ENCODE measurements around the gene TPM4.
"Not testable (repeated sequence)": the region's sequence is repeated elsewhere in the genome, so short reads cannot be mapped to it uniquely, and the experiment has no call there.

Gene TPM4

DNA sequence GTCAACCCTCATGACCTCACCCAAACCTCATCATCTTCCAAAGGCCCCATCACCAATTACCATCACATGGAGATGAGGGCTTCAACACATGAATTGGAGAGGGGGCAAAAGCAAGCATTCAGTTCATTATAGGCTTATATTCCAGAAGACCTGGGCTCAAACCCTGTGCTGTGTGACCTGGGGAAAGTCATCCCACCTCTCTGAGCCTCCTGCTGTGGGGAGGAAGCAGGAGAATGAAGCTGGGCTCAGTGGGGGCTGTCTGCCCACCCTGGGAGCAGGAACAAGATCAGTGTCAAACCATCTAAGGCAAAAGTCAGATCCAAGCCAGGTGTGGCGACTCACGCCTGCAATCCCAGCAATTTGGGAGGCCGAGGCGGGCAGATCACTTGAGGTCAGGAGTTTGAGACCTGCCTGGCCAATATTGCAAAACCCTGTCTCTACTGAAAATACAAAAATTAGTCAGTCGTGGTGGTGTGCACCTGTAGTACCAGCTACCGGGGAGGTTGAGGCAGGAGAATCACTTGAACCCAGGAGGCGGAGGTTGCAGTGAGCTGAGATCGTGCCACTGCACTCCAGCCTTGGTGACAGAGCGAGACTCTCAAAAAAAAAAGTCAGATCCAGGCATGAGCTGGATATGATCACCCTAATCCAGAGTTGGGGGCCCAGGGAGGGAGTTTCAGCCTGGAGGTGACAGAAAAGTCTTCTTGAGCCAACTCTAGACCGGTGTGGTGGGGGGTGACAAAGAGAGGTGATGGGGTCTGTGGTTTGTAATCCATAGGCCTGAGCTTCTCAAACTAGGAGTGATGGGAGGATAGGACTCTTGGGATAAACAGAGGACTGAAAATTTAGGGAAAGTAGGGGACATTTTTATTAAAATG lies 1.6 kb upstream of the TPM4 start:
- peak overlapping the region; percentile 86 for H3K4me3 Mint-ChIP-seq
- peaks cover 23% of the 10 kb centered on the region for H3K36me3 Mint-ChIP-seq (ENCODE audit: low read depth)
- H3K27ac Mint-ChIP-seq = peak overlapping the region; percentile 87
- H3K9me3 Mint-ChIP-seq = no peaks in the 10 kb centered on the region
- peaks cover 56% of the 10 kb centered on the region for H3K4me1 Mint-ChIP-seq (ENCODE audit: low read depth)
- H3K27me3 Mint-ChIP-seq = no peaks in the 10 kb centered on the region

DNA sequence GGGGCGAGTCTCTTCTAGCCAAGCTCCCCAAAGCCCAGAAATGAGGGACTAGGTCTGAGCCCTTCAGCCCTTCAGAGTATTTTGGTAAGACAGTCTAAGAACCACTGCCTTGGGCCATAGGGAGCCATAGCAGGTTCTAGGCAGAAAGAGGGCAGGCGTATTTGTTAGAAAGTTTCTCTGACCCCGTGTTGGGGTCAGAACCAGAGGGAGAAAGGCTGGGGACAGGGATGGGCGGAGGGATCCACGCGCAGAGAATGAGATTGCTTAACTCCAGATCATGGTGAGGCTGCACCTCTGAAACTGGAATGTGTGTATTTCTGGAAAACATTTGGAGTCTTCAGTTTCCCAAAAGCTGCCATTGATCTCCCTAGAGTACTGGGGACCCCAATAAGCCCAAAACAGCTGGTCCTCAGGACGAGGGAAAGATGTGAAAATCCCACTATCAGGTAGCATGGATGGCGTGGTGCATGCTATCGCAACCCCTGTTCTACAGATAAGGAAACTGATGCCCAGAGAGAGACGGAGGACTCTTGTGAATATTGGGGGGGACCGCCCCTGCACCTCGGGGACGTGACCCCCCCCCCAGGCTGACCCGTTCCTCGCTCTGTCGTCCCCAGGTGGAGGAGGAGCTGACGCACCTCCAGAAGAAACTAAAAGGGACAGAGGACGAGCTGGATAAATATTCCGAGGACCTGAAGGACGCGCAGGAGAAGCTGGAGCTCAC lies 703 bp upstream of the TPM4 start:
- H3K9me3 Mint-ChIP-seq = no peaks in the 10 kb centered on the region
- H3K4me3 Mint-ChIP-seq = peak overlapping the region; percentile 86
- peaks cover 64% of the 10 kb centered on the region for H3K4me1 Mint-ChIP-seq (ENCODE audit: low read depth)
- H3K27ac Mint-ChIP-seq = peak overlapping the region; percentile 87
- peaks cover 30% of the 10 kb centered on the region for H3K36me3 Mint-ChIP-seq (ENCODE audit: low read depth)
- H3K27me3 Mint-ChIP-seq = no peaks in the 10 kb centered on the region

DNA sequence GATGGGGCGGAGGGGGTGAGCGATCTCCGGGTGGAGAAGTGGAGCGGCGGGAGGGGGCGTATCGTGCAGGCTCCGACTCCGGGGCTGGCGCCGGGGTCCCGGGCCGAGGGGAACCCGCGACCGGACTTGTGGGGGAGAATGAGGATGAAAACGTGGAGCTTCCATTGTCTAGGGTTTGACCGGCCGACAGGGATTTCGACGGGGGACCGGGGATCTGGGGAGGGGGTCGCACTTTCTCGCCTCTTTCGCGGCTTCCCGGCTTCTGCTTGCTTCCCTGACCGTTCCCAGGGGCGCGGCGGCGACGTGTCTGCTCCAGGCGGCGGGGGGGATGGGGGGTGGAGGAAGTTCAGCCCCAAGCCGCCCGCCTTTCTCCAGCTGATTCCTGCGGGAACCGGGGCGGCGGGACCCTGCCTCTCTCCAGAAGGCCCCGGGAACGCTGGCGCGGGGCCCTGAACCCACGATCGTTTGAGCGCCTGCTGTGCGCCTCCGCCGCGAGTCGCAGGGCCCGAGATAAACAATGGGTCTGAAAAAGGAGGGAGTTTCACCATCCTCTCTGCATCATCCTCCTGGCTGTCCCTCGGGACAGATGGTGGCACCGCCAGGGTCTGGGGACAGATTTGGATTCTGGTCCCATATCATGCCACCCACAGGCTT lies 790 bp downstream of the TPM4 start:
- Mint-ChIP-seq H3K4me1 (ENCODE audit: low read depth) (peaks cover 77% of the 10 kb centered on the region), H3K27me3 (no peaks in the 10 kb centered on the region), H3K4me3 (peak overlapping the region; percentile 87), H3K27ac (peak overlapping the region; percentile 97), H3K36me3 (ENCODE audit: low read depth) (peaks cover 45% of the 10 kb centered on the region), H3K9me3 (no peaks in the 10 kb centered on the region)

DNA sequence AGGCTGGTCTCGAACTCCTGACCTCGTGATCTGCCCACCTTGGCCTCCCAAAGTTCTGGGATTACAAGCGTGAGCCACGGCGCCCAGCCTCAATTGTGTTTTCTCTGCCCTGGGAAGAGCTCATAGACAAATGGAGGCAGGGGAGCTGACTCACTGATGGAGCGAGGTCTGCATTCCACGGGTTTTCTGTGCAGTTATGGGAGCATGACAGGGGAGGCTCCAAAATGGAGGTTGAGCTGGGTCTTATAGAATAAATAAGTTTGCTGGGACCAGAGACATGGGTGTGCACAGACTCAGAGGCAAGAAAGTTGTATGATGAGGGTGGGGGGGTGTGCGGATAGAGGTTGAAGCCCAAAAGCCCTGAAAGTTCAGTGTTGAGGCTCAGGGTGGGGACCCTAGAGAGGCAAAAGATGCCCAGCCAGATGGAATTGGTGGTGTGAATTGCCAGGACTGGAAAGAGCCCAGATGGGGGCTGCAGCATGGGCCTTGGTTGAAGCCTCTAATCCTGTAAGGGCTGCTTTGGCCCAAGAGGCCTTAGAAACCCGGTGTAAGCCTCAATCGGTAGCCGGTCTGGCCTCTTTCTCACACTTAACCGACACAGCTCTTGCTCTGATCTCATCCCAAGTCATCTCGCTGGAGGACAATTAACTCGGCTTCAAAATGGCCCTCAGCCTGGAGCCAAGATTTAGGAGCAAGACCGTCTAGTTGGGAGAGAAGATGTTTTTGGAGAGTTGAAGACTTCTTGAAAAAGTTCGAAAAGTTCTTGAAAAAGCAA lies 1.9 kb downstream of the TPM4 start:
- peak overlapping the region; percentile 87 for H3K4me3 Mint-ChIP-seq
- peaks cover 77% of the 10 kb centered on the region for H3K4me1 Mint-ChIP-seq (ENCODE audit: low read depth)
- no peaks in the 10 kb centered on the region for H3K27me3 Mint-ChIP-seq
- peak overlapping the region; percentile 97 for H3K27ac Mint-ChIP-seq
- peaks cover 56% of the 10 kb centered on the region for H3K36me3 Mint-ChIP-seq (ENCODE audit: low read depth)
- no peaks in the 10 kb centered on the region for H3K9me3 Mint-ChIP-seq

DNA sequence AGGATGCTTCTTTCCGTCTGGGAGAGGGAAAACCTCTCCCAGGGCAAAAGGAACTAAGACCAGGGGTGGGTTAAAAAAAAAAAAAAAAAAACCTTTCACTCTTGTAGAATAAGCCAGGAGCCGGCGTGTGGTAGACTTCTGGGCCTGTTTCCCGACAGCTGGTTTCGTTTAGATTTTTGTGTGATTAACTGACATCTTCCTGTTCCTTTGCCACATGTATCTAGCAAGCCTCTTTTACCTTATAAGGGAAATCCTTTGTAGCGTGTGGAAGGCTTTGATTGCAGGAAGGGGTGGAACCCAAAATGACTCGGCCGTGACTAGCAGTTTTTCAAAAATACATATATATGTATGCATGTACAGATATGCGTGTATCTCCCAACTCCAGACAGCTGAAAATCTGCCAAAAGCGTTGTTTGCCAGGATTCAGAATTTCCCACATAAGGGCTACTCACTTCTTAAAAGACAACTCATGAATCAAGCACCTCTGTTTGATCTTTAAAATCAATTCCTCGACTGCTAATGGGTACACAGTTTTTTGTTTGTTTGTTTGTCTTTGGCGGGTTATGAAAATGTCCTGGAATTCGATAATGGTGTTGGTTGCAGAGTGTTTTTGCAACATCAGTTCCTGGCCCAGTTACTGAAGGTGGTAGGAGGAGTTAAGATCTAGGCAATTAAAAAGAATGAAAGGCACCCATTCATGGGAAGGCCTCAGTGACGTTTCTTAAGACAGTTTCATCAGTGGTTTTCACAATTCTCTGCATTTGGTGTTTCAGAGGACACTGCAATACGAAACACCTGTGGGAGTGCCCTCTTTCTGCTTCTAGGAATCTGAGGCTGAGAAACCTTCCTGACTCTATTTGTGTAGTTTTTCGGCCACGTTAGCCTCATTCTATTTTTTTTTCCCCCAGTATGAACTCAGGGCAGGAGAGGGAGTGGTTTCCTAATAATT lies 2.7 kb downstream of the TPM4 start:
- Mint-ChIP-seq H3K4me1 (ENCODE audit: low read depth) (peaks cover 79% of the 10 kb centered on the region), H3K4me3 (peak overlapping the region; percentile 87), H3K27me3 (no peaks in the 10 kb centered on the region), H3K9me3 (no peaks in the 10 kb centered on the region), H3K36me3 (ENCODE audit: low read depth) (peaks cover 61% of the 10 kb centered on the region), H3K27ac (peak overlapping the region; percentile 97)

DNA sequence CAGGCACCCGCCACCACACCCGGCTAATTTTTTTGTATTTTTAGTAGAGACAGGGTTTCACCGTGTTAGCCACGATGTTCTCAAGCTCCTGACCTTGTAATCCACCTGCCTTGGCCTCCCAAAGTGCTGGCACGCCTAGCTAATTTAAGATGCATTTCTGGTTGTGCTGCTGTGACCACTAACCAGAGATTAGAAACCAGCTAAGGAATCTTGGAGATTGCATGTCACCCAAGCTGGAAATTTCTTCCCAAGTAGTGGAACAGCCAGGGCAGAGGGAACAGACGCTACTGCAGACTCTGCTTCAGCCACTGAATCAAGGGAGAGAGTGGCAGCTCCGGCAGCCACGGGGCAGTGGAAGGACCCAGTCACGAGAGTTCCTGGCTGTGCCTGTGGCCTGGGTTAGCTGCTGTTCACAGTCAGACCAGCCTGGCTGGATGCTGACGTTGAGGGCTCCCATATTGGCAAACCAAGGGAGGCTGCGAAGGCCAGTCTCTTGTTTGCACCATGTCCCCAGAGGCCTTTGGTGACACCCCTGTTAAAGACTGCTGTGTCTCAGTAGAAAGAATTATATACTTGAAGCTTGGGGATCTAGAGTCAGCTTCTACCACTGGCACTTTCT lies 7.9 kb downstream of the TPM4 start:
- no peaks in the 10 kb centered on the region for H3K9me3 Mint-ChIP-seq
- H3K27ac Mint-ChIP-seq = no peak overlapping the region
- H3K36me3 Mint-ChIP-seq (ENCODE audit: low read depth) = peaks cover 82% of the 10 kb centered on the region
- no peak overlapping the region for H3K4me3 Mint-ChIP-seq
- H3K4me1 Mint-ChIP-seq (ENCODE audit: low read depth) = peaks cover 87% of the 10 kb centered on the region
- no peaks in the 10 kb centered on the region for H3K27me3 Mint-ChIP-seq

DNA sequence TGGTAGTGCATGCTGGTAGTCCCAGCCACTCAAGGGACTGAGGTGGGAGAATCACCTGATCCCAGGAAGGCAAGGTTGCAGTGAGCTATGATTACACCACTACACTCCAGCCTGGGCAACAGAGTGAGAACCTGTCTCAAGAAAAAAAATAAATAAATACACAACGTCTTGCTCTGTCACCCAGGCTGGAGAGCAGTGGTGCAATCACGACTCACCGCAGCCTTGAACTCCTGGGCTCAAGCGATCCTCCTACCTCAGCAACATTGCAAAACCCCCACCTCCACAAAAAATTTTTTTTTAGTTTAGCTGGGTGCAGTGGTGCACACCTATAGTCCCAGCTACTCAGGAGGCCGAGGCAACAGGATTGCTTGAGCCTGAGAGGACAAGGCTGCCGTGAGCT lies 8.8 kb downstream of the TPM4 start:
- H3K36me3 Mint-ChIP-seq (ENCODE audit: low read depth) = peaks cover 84% of the 10 kb centered on the region
- no peaks in the 10 kb centered on the region for H3K27me3 Mint-ChIP-seq
- peak overlapping the region; percentile 81 for H3K27ac Mint-ChIP-seq
- H3K9me3 Mint-ChIP-seq = no peaks in the 10 kb centered on the region
- H3K4me3 Mint-ChIP-seq = peak overlapping the region; percentile 72
- peaks cover 79% of the 10 kb centered on the region for H3K4me1 Mint-ChIP-seq (ENCODE audit: low read depth)

DNA sequence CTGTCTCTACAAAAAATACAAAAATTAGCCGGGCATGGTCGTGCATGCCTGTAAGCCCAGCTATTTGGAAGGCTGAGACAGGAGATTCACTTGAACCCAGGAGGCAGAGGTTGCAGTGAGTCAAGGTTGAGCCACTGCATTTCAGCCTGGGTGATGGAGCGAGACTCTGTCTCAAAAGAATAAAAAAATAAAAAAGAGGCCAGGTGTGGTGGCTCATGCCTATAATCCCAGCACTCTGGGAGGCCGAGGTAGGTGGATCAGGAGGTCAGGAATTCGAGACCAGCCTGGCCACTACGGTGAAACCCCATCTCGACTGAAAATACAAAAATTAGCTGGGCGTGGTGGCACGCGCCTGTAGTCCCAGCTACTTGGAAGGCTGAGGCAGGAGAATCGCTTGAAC lies 11.1 kb downstream of the TPM4 start:
- H3K4me3 Mint-ChIP-seq, H3K9me3 Mint-ChIP-seq, H3K27me3 Mint-ChIP-seq, H3K27ac Mint-ChIP-seq: not testable (repeated sequence)
- peaks cover 79% of the 10 kb centered on the region for H3K36me3 Mint-ChIP-seq (ENCODE audit: low read depth)
- H3K4me1 Mint-ChIP-seq (ENCODE audit: low read depth) = peaks cover 56% of the 10 kb centered on the region

DNA sequence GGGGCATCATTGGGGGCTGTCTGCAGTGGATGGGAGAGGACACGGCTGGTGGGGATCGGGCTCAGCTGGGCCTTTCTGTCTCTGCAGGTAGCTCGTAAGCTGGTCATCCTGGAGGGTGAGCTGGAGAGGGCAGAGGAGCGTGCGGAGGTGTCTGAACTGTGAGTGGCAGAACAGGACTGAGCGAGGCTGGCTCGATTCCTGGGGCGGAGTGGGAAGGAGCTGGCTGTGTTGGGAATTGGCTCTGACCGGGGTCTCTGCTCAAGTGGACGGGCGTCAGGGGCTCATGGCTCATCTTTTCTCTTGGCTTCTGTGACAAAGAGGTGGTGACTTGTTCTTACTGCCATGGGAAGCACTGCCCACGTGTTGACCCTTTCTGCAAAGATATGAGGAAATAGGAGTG lies 11.6 kb downstream of the TPM4 start:
- Mint-ChIP-seq H3K9me3 (no peaks in the 10 kb centered on the region), H3K27ac (no peak overlapping the region), H3K27me3 (no peaks in the 10 kb centered on the region), H3K4me1 (ENCODE audit: low read depth) (peaks cover 53% of the 10 kb centered on the region), H3K36me3 (ENCODE audit: low read depth) (peaks cover 79% of the 10 kb centered on the region), H3K4me3 (no peak overlapping the region)

DNA sequence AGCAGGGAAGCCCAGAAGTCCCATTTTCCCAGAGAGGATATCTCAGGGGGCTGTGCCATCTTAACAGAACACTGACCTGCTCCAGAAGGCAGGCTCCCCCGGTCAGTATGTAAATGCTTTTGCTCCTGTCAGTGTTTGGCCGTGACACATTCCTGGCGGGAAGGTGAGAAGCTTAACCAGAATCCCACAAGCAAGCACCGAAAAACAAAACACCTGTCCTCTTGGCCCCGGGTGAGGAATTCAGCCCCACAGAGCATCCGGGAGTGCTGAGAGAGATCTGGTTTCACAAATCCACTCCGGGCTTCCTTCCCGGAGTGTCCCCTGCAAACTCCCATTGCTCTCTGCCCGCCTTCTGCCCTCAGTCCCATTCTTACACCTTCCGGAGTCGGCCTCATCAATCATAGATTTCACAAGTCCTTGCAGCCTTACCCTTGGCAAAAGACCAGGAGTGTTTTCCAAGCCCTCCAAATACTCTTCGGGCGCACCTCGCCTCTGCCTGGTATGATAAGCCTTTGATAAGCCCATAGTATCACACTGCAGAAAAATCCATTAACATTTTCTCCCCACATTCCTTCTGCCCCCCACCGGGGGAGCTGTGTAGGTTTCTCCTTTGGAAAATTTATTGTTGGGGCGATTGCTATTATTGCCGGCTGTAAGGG lies 12.2 kb downstream of the TPM4 start:
- H3K27ac Mint-ChIP-seq = no peak overlapping the region
- peaks cover 79% of the 10 kb centered on the region for H3K36me3 Mint-ChIP-seq (ENCODE audit: low read depth)
- no peaks in the 10 kb centered on the region for H3K9me3 Mint-ChIP-seq
- H3K4me3 Mint-ChIP-seq = no peak overlapping the region
- H3K27me3 Mint-ChIP-seq = no peaks in the 10 kb centered on the region
- H3K4me1 Mint-ChIP-seq (ENCODE audit: low read depth) = peaks cover 52% of the 10 kb centered on the region

DNA sequence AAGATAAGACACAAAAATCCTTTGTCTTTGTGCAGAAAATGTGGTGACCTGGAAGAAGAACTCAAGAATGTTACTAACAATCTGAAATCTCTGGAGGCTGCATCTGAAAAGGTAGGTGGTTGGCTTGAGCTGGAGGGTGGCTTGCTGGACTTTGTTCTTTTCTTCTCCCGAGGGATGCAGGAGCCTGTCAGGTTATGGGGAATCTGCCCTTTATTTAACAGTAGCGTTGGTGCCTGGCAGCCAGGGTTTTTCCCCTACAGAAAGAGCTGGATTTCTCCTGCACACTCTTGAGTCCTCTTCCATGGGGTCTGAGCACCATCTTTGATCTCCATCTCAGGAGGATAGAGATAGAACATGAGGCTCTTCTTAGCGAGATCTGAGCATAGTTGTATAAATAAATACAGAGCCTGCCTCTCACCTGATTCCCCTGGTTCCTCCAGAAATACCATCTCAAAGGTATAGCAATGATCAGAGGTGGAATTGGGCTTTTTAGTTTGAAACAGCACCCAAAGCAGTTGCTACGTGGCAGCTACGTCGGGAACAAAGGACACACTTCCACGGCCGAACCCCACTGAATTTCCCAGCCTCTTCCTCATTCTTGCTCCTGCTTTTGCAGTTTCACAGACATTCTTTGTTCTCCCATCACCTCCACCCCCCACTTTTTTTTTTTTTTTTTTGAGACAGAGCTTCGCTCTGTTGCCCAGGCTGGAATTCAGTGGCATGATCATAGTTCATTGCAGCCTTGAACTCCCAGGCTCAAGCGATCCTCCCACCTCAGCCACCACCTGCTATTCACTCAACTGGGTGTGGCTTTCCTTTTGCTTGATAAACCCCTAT lies 12.9 kb downstream of the TPM4 start:
- Mint-ChIP-seq H3K36me3 (ENCODE audit: low read depth) (peaks cover 84% of the 10 kb centered on the region), H3K4me3 (no peak overlapping the region), H3K4me1 (ENCODE audit: low read depth) (peaks cover 49% of the 10 kb centered on the region)

More for the DNA sequence above, 12.9 kb downstream of the TPM4 start:
- Mint-ChIP-seq H3K27me3 (no peaks in the 10 kb centered on the region), H3K27ac (peak overlapping the region; percentile 16), H3K9me3 (no peaks in the 10 kb centered on the region)

All from stimulated activated naive CD8-positive, alpha-beta T cell treated with anti-CD3 and anti-CD28 coated beads, Interleukin-15, Interleukin-2, amounts not matched to agents 100 ng/mL and 50 ng/mL, for 24 hours (primary cell).